ENCODE results near the gene TRMT44. TPM values are rescaled to one million over a fixed set of nuclear protein-coding genes. Genes with fewer than 3 reads are reported as not detected.
"Not testable (repeated sequence)": the region's sequence is repeated elsewhere in the genome, so short reads cannot be mapped to it uniquely, and the experiment has no call there.

TRMT44 gene
- total and polyA plus RNA-seq, 2 donors (not counting 1 experiment from before 2014, with no cell fraction given) = 13.3 to 37.4 TPM

DNA sequence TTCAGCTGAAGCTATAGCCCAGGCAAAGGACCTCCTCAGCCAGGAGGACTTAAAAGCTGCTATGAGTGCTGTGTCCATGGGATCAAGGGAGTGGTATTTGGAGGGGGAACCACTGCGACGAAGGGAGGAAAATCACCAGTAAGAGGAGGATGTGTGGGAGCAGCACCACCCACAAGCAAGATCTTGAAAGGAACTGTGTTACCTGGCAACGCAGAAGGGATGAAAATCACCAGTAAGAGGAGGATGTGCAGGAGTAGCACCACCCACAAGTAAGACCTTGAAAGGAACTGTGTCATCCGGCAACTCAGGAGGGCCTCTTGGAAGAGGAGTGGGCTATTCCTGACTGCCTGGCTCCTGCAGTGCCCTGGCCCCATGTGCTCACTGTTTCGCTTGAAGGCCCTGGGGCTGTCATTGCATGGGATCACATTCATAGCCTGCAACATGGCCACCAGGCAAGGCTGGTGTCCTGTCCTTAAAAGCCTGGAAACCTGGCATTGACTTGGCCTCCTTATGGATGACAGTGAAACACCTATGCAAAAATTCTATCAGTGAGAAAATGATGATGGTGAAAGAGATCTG is 48.3 kb downstream of the TRMT44 start:
- Histone ChIP-seq H3K9me3 (ENCODE audit: control extremely low read depth in 1 of 3, control insufficient read depth in 2 of 3, insufficient read depth in 1 of 3, low read length in 2 of 3) (no peaks in the 10 kb centered on the region), H3K4me1 (ENCODE audit: control insufficient read depth in 2 of 2, insufficient read depth in 2 of 2, low read length in 2 of 2) (no peaks in the 10 kb centered on the region), H4K20me1 (ENCODE audit: control insufficient read depth, insufficient read depth, low read length, poor library complexity, severe bottlenecking) (no peaks in the 10 kb centered on the region), H3K36me3 (replicated peaks in 1 of 2; ENCODE audit: control extremely low read depth in 1 of 2, control insufficient read depth in 1 of 2, extremely low read depth in 1 of 2, insufficient read depth in 2 of 2, low read length in 1 of 2) (no peaks in the 10 kb centered on the region), H3K27ac (ENCODE audit: low read length in 2 of 2) (no peak overlapping the region), H3K9ac (ENCODE audit: low read length) (no peak overlapping the region), H2AFZ (ENCODE audit: insufficient read depth, low read depth, low read length, poor library complexity, severe bottlenecking) (no peak overlapping the region), H3K79me2 (ENCODE audit: control insufficient read depth, insufficient read depth, low read length) (no peaks in the 10 kb centered on the region), H3K27me3 (replicated peaks in 1 of 4; ENCODE audit: control extremely low read depth in 1 of 4, control insufficient read depth in 3 of 4, insufficient read depth in 4 of 4, low read length in 3 of 4) (no peaks in the 10 kb centered on the region), H3K4me3 (ENCODE audit: control extremely low read depth in 1 of 5, extremely low read depth in 1 of 5, insufficient read depth in 1 of 5, low read depth in 2 of 5, low read length in 4 of 5) (no peak overlapping the region), H3K4me2 (replicated peaks; ENCODE audit: low read depth, low read length, poor library complexity, severe bottlenecking) (no peak overlapping the region)
- POLR2A ChIA-PET = no interaction called here
- H3K27me3 Mint-ChIP-seq = peaks cover 3% of the 10 kb centered on the region
- H3K4me3 Mint-ChIP-seq = no peak overlapping the region
- no peaks in the 10 kb centered on the region for H3K4me1 Mint-ChIP-seq
- ATAC-seq (ENCODE audit: low read depth) (no peak), DNase-seq (no peak)
- H3K9me3 Mint-ChIP-seq (ENCODE audit: insufficient read depth) = no peaks in the 10 kb centered on the region
- WGBS (ENCODE audit: insufficient coverage) = 95% methylated on average over 5 of the region's 5 CpGs
- H3K27ac Mint-ChIP-seq = no peak overlapping the region
- CTCF ChIA-PET = no interaction called here
- TF ChIP-seq CTCF (IDR thresholded peaks at IDR 0.05) (no peak), EZH2 (IDR thresholded peaks at IDR 0.05; ENCODE audit: borderline replicate concordance, insufficient read depth, low read depth, low read length, poor library complexity, severe bottlenecking) (no peak)
- intact Hi-C loops (cut with micrococcal nuclease) = no loop called here

GRCh38 chr4:8491478-8491877 is 50.9 kb downstream of the TRMT44 start:
- H3K79me2 ChIP-seq (ENCODE audit: control insufficient read depth, insufficient read depth, low read length); POLR2A ChIA-PET; H2AFZ ChIP-seq (ENCODE audit: insufficient read depth, low read depth, low read length, poor library complexity, severe bottlenecking); H3K4me2 ChIP-seq (replicated peaks; ENCODE audit: low read depth, low read length, poor library complexity, severe bottlenecking); DNase-seq; CTCF ChIA-PET; H3K4me1 ChIP-seq (ENCODE audit: control insufficient read depth in 2 of 2, insufficient read depth in 2 of 2, low read length in 2 of 2); H4K20me1 ChIP-seq (ENCODE audit: control insufficient read depth, insufficient read depth, low read length, poor library complexity, severe bottlenecking); H3K27me3 Mint-ChIP-seq; H3K4me3 Mint-ChIP-seq; H3K27me3 ChIP-seq (replicated peaks in 1 of 4; ENCODE audit: control extremely low read depth in 1 of 4, control insufficient read depth in 3 of 4, insufficient read depth in 4 of 4, low read length in 3 of 4); H3K36me3 ChIP-seq (replicated peaks in 1 of 2; ENCODE audit: control extremely low read depth in 1 of 2, control insufficient read depth in 1 of 2, extremely low read depth in 1 of 2, insufficient read depth in 2 of 2, low read length in 1 of 2); ATAC-seq (ENCODE audit: low read depth); H3K27ac Mint-ChIP-seq; H3K4me1 Mint-ChIP-seq; intact Hi-C loops (cut with micrococcal nuclease); H3K27ac ChIP-seq (ENCODE audit: low read length in 2 of 2); H3K4me3 ChIP-seq (ENCODE audit: control extremely low read depth in 1 of 5, extremely low read depth in 1 of 5, insufficient read depth in 1 of 5, low read depth in 2 of 5, low read length in 4 of 5); H3K9ac ChIP-seq (ENCODE audit: low read length); H3K9me3 Mint-ChIP-seq (ENCODE audit: insufficient read depth): not testable (repeated sequence)
- peaks cover 0 to 14% (median 6%) of the 10 kb centered on the region in 3 donors for H3K9me3 ChIP-seq (ENCODE audit: control extremely low read depth in 1 of 3, control insufficient read depth in 2 of 3, insufficient read depth in 1 of 3, low read length in 2 of 3)
- 95% methylated on average over 22 of the region's 23 CpGs for WGBS (ENCODE audit: insufficient coverage)
